GM19238 (cell line): ENCODE measurements around the gene MYMX.
"Not testable (repeated sequence)": the region's sequence is repeated elsewhere in the genome, so short reads cannot be mapped to it uniquely, and the experiment has no call there.

Source experiments
- DNase-seq: peaks from one replicate; pipeline ENCODE4 v3.0.0; 2011; ENCODE audit warnings: low spot score; ENCODE audit not compliant: insufficient read length

MYMX gene

DNA sequence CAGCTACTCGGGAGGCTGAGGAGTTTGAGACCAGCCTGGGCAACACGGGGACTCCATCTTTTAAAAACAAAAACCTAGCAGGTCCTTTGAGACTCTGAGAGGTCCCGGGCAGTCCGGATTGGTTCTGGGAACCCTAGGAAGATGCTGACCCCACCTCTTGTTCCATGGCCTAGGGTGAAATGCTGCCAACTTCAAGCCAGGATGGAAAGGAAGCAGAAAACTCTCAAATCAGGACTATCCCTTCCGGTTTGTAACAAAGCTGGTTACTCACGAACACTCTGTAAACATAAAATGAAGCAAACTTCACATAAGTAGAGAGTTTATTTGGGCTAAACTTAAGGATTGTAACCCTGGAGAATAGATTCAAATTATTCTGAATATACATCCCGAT is 30.1 kb upstream of the MYMX start:
- DNase-seq: no peak

DNA sequence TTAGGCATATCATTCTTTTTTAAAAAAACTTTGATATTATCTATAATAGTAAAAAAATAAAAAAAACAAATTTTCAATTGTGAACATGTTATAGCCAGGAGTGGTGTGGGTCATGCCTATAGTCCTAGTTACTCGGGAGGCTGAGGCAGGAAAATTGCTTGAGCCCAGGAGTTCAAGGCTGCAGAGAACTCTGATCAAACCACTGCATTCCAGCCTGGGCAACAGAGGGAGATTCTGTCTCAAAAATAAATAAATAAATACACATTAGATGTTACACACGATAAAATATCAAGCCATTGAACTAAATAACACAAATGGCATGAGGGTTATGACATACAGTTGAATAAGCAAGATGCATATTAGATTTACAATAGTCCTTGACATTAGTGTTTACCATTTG is 27.9 kb upstream of the MYMX start:
- no peak for DNase-seq

DNA sequence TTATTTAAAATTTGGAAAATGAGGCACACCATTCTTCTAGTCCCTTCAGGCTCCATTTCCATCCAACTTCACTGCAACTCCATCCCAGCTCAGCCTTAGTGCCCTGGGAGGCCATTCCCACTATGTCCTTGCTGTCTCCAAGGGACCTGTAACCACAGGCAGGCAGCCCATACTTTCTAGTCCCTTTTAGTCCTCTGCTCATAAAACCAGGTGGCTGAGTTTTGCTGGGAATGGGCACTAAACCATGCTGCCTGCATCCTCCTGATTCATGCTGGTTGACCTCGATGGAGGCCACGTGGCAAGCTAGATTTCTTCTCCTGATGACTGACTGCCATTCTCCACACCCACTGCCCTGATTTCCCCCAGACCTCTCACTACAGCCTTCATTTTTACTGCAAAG is 27.5 kb upstream of the MYMX start:
- no peak for DNase-seq

DNA sequence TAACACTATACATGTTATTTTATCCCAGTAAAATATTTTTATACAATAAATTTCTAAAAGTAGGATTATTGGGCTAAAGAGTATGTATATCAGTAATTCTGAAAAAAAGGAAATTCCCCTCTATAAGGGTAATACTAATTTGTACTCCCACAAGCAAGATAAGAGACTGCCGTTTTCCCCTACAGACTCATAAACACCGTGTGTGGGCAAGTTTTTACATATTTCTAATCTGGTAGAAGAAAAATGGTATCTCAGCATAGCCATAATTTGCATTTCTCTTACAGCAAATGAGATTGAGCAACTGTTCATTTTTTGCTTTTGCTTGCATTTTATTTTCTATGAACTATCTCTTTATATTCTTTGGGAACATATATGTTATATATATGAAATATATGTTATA is 26.0 kb upstream of the MYMX start:
- DNase-seq: no peak

DNA sequence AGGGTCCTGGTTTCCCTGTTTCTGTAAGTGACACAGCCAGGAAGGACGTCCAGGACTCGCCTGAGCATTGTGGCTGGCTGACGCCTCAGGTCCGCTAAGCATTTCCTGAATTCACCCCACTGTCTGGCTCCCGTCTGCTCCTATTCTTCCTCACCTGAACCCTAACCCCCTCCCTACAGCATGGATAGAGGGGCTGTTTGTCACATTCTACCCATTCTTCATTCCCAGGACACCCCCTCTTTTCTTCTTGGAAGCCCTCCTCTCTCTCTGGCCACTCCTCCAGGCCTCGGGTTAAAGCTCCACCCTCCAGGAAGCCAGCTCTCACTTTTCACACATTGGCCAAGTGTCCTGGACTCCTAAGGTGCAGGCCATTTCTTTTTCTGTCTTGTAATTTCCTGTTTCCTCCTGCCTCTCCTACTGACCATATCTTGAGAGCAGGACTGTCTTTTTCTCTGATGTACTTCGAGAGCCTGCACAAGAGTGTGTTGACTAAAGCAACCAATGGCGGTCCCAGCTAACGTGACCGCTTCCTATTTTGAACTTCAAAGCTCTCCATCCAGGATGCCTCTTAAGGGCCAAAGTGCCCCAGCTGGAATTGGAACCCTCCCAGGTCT is 24.2 kb upstream of the MYMX start:
- no peak for DNase-seq

DNA sequence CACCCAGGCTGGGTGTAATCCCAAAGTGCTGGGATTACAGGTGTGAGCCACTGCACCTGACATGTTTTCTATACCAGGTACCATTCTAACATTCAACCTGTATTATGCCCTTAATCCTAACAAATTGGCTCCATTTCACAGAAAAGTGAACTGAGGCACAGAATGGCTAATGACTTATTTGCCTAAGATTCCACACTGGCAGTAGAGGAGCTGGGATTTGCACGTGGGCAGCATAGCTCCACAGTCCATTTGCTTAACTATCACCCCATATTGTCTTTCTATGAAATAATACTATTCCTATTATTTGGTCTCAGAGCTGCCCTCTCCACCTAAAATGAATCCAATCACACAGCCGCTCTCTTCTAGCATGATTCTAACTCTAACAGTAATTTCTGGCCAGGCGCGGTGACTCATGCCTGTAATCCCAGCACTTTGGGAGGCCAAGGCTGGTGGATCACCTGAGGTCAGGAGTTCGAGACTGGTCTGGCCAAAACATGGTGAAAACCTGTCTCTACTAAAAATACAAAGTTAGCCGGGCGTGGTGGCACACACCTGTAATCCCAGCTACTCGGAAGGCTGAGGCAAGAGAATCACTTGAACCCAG is 23.3 kb upstream of the MYMX start:
- DNase-seq: no peak

DNA sequence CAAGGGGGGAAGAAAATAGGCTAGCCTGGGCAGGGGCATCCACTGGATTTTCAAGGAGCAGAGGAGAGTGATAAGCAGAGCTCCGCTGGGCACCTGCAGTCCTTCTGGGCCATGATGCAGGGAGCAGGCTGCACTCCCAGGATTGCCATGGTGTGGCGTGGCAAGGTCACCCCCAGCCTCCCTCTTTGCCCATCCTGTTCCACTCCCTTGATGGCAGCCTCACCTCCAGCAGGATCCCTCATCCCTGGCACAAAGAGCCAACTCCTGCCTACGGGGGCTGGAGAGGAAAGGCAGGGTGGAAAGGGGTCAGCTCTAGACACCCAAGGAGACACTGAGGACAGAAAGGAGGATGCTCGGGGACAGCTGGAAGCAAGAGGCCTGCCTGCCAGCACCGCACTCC is 22.4 kb upstream of the MYMX start:
- no peak for DNase-seq

DNA sequence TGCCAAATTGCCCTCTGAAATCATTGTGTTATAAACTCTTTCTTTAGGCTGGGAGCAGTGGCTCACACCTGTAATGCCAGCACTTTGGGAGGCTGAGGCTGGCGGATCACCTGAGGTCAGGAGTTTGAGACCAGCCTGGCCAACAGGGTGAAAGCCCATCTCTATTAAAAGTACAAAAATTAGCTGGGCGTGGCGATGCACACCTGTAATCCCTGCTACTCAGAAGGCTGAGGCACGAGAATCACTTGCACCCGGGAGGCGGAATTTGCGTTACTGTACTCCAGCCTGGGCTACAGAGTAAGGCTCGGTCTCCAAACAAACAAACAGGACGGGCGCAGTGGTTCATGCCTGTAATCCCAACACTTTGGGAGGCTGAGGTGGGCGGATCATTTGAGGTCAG is 20.4 kb upstream of the MYMX start:
- not testable (repeated sequence) for DNase-seq

DNA sequence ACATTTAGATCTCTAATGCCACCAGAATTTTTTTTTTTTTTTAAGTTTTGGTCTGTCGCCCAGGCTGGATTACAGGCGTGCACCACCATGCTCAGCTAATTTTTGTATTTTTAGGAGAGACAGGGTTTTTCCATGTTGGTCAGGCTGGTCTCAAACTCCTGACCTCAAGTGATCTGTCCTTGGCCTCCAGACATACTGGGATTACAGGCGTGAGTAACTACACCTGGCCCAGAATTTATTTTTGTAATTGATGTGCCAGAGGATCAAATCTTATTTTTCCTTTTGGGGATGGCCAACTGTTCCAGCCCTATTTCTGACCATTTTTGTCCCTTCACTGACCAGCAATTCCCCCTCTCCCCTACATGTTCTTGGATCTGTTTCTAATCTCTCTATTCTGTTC is 18.0 kb upstream of the MYMX start:
- no peak for DNase-seq

DNA sequence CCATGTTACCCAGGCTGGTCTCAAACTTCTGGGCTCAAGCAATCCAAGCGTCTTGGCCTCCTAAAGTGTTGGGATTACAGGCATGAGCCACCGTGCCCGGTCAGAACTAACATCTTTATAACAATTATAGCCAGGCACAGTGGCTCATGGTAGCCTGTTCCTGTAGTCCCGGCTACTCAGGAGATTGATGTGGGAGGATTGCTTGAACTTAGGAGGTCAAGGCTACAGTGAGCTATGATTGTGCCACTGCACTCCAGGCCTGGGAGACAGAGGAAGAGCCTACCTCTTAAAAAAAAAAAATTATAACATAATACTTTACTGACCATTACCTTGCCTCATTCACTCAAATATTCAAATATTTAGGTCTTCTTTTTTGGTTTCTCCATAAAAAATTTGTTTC is 16.8 kb upstream of the MYMX start:
- no peak for DNase-seq

DNA sequence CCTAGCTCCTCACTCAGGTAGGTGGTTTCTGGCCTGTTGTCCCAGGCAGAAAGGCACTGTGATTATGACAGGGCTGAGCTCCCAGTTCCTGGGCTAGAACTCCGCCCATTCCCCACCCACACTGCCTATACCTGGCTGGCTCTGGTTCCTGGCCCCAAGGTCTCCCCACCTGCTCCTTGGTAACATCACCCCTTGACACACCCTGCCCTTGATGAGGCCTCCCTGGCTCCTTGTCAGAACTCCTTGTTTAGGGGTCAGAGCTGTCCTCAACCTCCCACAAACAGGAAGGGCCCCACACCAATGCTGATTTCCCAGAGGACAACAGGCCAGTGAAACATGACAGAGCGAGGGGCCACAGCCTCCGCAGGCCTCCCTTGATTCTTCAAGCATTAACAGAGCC is 15.5 kb upstream of the MYMX start:
- no peak for DNase-seq

DNA sequence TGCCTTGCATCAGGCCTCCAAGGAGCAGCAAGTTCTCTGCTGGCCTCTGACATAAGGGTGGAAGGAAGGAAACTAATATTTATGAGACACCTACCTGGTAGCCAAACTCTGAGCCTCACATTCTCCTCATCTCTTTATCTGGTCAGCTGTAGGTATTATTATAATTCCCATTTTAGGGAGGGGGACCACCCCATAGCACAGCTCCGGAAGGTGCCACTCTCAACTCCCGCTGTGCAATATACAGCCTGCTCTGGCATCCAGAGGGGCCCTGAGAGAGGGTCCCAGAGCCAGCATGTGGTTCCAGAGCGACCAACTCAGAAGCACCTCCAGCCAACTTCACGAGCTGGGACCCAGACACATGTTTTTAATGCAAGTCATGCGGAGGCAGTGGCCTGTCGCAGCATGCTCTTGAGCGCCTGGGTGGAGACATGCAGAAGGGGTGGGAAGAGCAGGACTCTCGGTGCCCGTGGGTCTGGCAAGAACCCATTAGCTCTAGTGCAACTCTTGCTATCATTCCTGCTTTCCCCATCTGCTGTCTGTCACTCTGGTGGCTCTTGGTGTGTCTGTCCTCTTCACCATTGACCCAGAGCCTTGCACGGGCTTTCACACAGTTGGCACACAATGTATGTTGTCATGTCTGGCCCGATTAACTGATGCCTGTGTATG is 15.0 kb upstream of the MYMX start:
- DNase-seq: no peak

DNA sequence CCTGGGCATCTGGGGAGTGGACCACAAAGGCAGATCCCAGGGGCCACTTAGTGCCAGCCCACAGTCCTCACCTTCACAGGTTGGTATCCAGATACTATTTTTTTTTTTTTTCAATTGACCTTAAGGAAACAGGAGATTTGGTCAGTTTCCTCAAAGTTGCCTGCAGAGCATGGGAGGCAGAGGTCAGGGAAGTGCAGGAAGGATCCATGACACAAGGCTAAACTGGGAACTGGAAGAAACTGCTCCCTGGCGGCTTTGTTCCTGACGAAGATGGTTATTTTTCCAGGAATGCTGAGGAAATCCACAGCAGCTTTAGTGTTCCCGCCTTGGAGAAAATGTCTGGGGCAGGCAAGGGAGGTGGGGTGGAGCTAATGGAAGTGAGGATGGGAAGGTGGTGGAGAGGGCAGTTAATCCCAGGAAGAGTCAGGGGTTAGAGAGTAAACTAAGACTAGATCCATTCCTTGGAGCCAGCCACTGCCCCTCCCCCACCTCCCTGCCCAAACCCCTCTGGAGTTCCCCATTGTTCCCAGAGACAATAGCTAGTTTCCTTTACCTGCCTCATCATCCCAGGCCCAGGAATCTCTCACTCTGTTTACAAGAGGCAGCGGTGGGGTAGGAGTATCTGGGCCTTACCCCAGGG is 14.3 kb upstream of the MYMX start:
- DNase-seq: no peak

DNA sequence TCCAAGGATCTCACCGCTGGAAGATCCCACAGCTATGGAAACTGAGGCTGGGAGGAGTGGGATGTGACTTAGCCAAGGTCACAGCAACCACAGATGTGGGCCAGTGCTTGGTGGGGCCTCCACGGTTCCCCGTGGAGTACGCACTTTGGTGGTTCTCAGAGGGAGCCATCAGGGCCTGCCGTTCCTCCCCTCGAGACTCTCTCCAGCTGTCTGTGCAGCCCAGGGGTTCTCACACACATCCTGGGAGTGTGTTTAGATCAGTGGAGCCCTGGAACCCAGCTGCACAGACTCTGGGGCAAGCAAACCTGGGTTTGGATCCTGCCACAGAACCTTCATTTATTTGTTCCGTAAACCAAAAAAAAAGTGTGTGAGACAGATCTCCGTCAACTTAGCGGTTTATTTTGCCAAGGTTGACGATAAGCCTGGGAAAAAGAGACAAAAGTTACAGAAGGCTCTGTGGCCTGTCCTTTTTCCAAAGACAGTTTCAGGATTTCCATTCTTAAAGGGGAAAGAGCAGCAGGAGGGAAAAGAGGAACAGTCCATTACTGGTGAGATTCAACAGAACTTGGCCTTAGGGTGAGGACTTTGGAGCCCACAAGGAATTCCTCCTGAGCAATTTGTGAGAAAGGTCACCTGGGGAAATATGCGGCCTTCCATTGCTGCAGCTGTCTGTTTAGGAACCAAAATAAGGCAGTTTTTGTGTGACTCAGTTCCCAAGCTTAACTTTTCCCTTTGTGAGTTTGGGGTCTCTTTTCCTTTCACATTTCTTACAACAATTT is 13.6 kb upstream of the MYMX start:
- DNase-seq: no peak

DNA sequence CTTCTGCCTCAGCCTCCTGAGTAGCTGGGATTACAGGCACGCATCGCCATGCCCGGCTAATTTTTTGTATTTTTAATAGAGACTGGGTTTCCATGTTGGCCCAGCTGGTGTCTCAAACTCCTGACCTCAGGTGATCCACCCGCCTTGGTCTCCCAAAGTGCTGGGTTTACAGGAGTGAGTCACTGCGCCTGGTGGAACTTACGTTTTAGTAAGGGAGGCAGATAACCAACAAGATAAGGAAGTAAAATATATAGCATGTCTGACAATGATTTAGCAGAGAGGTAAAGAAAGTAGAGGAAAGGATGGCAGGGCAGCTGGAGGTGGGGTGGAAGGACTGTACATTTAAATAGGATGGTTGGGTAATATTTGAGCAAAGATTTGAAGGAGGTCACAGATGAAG is 12.8 kb upstream of the MYMX start:
- no peak for DNase-seq

DNA sequence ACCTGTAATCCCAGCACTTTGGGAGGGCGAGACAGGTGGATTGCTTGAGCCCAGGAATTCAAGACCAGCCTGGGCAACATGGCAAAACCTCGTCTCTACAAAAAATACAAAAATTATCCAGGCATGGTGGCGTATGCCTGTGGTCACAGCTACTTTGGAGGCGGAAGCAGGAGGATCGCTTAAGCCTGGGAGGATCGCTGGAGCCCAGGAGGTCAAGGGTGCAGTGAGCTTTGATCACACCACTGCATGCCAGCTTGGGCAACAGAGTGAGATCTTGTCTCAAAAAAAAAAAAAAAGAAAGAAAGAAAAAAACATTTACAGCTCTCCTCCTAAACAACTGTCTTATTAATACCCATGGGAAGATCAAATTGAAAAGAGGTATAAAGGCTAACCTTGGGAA is 8.8 kb upstream of the MYMX start:
- no peak for DNase-seq

DNA sequence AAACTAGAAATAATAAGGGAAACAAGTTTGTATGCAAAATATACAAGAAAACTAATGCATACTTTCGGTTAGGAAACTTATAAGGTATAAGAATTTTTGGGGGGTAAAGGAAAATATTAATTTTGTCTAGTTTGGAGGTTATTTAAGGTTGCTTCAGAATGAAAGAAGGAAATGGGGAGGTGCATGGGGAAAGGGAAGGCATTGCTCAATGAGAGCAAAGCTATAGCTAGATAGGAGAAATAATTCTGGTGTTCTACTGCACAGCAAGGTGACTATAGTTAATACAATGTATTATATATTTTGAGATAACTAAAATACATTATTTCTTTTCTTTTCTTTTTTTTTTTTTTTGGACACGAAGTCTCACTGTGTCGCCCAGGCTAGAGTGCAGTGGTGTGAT is 5.4 kb upstream of the MYMX start:
- DNase-seq: no peak

DNA sequence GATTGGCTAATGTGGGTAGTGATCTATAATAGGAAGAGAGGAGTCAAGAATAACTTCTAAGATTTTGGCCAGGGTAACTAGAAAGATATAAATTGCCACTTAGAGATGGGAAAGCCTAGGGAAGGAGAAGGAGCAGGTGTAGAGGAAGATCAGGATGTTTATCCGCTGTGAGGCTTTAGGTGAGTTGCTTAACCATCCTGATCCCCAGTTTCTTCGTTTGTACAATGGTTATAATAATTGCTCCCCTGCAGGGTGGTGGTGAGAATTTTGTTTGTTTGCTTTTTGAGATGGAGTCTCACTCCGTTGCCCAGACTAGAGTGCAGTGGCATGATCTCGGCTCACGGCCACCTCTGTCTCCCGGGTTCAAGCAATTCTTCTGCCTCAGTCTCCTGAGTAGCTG is 2.4 kb upstream of the MYMX start:
- DNase-seq: no peak

DNA sequence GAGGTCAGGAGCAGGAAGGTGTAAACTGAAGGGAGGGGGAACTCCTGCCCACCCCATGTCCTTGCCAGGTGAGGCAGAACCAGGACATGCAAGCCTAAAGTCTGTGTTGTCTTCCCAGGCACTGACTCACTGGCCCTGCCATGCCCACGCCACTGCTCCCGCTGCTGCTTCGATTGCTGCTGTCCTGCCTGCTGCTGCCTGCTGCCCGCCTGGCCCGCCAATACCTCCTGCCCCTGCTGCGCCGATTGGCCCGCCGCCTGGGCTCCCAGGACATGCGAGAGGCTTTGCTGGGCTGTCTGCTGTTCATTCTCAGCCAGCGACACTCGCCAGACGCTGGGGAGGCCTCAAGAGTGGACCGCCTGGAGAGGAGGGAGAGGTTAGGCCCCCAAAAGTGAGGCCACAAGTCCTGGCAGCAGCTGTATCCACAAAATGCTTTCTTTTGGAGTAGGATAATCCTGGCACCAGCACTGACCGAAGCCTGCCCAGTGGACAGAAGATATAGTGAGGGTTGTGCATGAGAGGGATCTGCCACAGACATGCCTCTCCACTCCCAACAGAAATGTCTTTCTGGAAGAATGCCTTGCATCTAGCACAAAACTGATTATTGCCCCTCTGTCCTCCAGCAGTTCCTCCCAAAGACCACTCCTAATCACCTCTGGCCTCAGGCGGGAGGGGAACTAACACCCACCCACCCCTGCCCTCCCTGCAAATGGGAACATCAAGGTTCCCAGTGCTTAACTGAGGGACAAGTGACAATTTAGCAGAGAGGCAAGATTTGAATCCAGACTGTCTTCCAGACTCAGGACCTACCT is 812 bp downstream of the MYMX start:
- no peak for DNase-seq

DNA sequence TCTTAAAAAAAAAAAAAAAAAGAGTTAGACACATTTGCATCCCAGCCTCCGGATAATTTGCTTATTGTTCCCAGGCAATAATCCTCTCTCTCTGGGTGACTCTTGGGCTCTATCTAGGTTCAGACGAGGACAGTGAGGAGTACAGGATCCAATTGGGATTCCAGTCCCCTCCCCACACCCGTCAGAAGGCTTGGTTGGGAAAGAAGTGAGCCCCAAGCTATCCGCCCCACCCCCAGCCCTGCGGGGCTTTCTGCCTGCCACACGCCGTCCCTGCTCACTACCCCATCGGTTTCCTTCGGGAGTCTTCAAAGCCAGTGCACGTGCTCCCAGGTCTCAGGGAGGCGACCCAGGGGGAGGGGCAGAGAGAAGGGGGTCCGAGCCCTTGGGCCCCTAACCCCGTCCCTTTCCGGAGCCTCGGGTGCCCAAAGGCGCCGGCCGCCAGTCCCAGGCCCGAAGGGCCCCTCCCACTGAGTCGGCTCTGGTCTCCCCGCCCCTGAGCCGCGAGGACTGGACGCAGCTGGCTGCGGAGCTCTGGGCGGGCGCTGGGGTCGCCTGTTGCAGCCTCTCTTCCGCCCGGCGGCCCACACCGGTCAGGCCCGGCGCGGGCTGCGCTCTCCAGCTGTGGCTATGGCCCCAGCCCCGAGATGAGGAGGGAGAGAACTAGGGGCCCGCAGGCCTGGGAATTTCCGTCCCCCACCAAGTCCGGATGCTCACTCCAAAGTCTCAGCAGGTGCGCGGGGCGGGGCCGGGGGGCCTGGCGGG is 2.5 kb downstream of the MYMX start:
- DNase-seq: peak; percentile 76
